HG02571 (cell line): ENCODE data around the gene SLC48A1.

Source experiments
- ATAC-seq: cut with Tn5 transposase; IDR thresholded peaks from one replicate; pipeline ENCODE4 v1.9.1; 2021; ENCODE audit warnings: mild to moderate bottlenecking, moderate library complexity; ENCODE audit not compliant: unreplicated experiment

SLC48A1 gene

GRCh38 chr12:47773062-47773857 is at the start of gene SLC48A1:
TSS of gene SLC48A1 (plus strand) at chr12:47773238. CDS start at chr12:47773305, 67 bp downstream.
- ATAC-seq = peak; percentile 77

- no peak for ATAC-seq
Observed at GRCh38 chr12:47725091-47725772, 47.8 kb upstream of the SLC48A1 start, which contains the start of gene ENDOU. TSS of gene ENDOU (minus strand) at chr12:47725490. CDS start at chr12:47725413, 77 bp downstream.

- peak; percentile 88 for ATAC-seq
Observed at GRCh38 chr12:47725893-47726292, 47.1 kb upstream of the SLC48A1 start.

- ATAC-seq = no peak
Observed at GRCh38 chr12:47729233-47729632, 43.8 kb upstream of the SLC48A1 start.

- no peak for ATAC-seq
Observed at GRCh38 chr12:47730341-47730744, 42.7 kb upstream of the SLC48A1 start.

GRCh38 chr12:47731723-47732122 is 41.3 kb upstream of the SLC48A1 start:
- ATAC-seq = no peak

- no peak for ATAC-seq
Observed at GRCh38 chr12:47732504-47732903, 40.5 kb upstream of the SLC48A1 start.

- ATAC-seq = no peak
Observed at GRCh38 chr12:47733142-47733541, 39.9 kb upstream of the SLC48A1 start.

- ATAC-seq = no peak
Observed at GRCh38 chr12:47734725-47735480, 38.1 kb upstream of the SLC48A1 start.

- ATAC-seq = no peak
Observed at GRCh38 chr12:47735649-47736048, 37.4 kb upstream of the SLC48A1 start.

GRCh38 chr12:47736216-47736615 is 36.8 kb upstream of the SLC48A1 start:
- no peak for ATAC-seq

GRCh38 chr12:47736877-47737676 is 36.0 kb upstream of the SLC48A1 start:
- ATAC-seq = no peak

GRCh38 chr12:47737936-47738594 is 35.0 kb upstream of the SLC48A1 start:
- ATAC-seq = no peak

- no peak for ATAC-seq
Observed at GRCh38 chr12:47739297-47739696, 33.7 kb upstream of the SLC48A1 start.

GRCh38 chr12:47739979-47740378 is 33.1 kb upstream of the SLC48A1 start:
- peak; percentile 63 for ATAC-seq

- ATAC-seq = peak; percentile 42
Observed at GRCh38 chr12:47740606-47741339, 32.3 kb upstream of the SLC48A1 start.

- no peak for ATAC-seq
Observed at GRCh38 chr12:47741340-47741703, 31.7 kb upstream of the SLC48A1 start.

- no peak for ATAC-seq
Observed at GRCh38 chr12:47742253-47742825, 30.7 kb upstream of the SLC48A1 start.

GRCh38 chr12:47743311-47743860 is 29.7 kb upstream of the SLC48A1 start:
- no peak for ATAC-seq
